ENCODE results near the gene SLC31A1.

DNA sequence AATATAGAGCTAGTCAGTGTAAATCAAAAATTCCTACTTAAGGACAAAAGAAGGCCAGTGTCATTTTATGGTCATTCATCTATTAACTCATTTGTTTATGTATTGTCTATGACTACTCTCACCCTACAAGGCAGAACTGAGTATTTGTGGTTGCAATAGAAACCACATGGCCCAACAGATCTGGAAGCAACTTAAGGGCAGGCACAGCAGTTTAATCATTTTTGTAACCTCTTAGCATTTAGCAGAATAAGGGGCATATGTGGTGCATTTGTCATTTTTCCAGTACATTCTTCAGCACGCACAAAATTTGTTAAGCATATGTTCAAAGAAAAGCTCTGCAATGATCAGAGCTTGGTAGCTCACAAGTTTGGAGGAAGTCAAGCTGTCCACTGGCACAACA is 1.4 kb upstream of the SLC31A1 start:
- TF ChIP-seq POLR2A (IDR thresholded peaks at IDR 0.05; ENCODE audit: low read depth, low read length), result no peak
- no peak for TF ChIP-seq POLR2AphosphoS5 (IDR thresholded peaks at IDR 0.05; ENCODE audit: low read depth, low read length)
- TF ChIP-seq TAF1 (IDR thresholded peaks at IDR 0.05; ENCODE audit: borderline replicate concordance, low read depth, low read length), result no peak

Data from GM12892 (cell line).